Measurements from ENCODE around the gene GUCY1A2. TPM values are rescaled to one million over a fixed set of nuclear protein-coding genes. Genes with fewer than 3 reads are reported as not detected.

The GUCY1A2 gene
- total RNA-seq, 1 experiment from 2014 or later: not detected

DNA sequence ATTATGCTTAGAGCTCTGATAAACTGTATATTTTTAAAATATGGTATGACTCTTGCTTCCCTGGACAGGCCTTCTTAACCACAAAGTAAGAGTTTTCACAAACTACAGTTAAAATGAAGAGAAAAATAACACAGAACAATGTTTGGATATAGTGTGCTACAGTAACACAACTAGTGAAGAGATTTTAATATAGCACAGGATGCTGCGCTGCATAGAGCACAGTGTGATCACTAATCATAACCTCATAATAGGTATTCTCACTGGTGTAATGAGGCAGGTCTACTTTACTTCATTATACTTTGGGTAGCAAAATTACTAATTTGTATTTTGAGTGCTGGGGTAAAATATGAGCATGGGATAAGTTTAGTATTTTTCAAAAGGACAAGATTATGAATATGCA lies 256.5 kb downstream of the GUCY1A2 start:
- H3K9ac ChIP-seq (ENCODE audit: low read length): no peak overlapping the region
- H3K27me3 ChIP-seq (ENCODE audit: low read length): peaks cover 47% of the 10 kb centered on the region
- no peak overlapping the region for H3K27ac ChIP-seq (ENCODE audit: low read length)
- H3K36me3 ChIP-seq (ENCODE audit: low read depth, low read length): no peaks in the 10 kb centered on the region
- H3K4me3 ChIP-seq (ENCODE audit: low read length): no peak overlapping the region
- H4K20me1 ChIP-seq (ENCODE audit: low read length): no peaks in the 10 kb centered on the region
- ChIA-PET CTCF (no interaction called here), POLR2A (ENCODE audit: unreplicated experiment) (no interaction called here)
- intact Hi-C loops (cut with micrococcal nuclease): no loop called here
- BruUV-seq (replicated peaks): no TSS peak
- no peaks in the 10 kb centered on the region for H3F3A ChIP-seq (ENCODE audit: low read length, unreplicated experiment)
- no peak for TF ChIP-seq EZH2phosphoT487 (IDR thresholded peaks at IDR 0.05; ENCODE audit: borderline replicate concordance, low read length)
- no peak for TF ChIP-seq EZH2 (IDR thresholded peaks at IDR 0.05; ENCODE audit: low read length, unreplicated experiment)
- TF ChIP-seq, protein P1, sequence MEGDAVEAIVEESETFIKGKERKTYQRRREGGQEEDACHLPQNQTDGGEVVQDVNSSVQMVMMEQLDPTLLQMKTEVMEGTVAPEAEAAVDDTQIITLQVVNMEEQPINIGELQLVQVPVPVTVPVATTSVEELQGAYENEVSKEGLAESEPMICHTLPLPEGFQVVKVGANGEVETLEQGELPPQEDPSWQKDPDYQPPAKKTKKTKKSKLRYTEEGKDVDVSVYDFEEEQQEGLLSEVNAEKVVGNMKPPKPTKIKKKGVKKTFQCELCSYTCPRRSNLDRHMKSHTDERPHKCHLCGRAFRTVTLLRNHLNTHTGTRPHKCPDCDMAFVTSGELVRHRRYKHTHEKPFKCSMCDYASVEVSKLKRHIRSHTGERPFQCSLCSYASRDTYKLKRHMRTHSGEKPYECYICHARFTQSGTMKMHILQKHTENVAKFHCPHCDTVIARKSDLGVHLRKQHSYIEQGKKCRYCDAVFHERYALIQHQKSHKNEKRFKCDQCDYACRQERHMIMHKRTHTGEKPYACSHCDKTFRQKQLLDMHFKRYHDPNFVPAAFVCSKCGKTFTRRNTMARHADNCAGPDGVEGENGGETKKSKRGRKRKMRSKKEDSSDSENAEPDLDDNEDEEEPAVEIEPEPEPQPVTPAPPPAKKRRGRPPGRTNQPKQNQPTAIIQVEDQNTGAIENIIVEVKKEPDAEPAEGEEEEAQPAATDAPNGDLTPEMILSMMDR (conservative IDR thresholded peaks at IDR 0.05; ENCODE audit: low read depth, low read length): no peak
- no peaks in the 10 kb centered on the region for H3K4me1 ChIP-seq (ENCODE audit: insufficient read depth, low read length)
- H3K9me3 ChIP-seq (ENCODE audit: low read length): no peaks in the 10 kb centered on the region
- no peak overlapping the region for H2AFZ ChIP-seq (ENCODE audit: low read length)
- ATAC-seq (no peak), DNase-seq (no peak)
- no peaks in the 10 kb centered on the region for H3K79me2 ChIP-seq (ENCODE audit: low read length)
- H3K4me2 ChIP-seq (ENCODE audit: low read length): no peak overlapping the region
- H3K9me2 ChIP-seq (replicated peaks; ENCODE audit: low read length): no peaks in the 10 kb centered on the region

DNA sequence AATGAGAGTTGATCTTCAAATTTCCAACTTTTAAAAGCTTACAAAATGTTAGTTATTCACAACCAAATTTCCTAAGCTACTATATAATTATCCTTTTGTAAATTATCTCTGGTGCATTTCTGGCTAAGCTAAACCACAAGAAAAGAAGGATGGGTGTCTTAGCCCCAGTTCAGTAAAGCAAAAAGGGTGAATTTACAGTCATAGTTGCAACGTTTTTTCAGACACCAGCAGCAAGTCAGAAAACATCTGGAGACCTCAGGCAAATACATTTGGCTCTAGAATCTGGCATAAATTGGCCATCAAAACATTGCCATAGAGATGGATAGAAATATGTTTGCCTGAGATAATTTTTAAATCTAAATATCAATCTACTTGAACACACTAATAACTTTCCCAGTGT lies 257.0 kb downstream of the GUCY1A2 start:
- ATAC-seq: no peak
- intact Hi-C loops (cut with micrococcal nuclease): no loop called here
- H3K4me2 ChIP-seq (ENCODE audit: low read length): no peak overlapping the region
- BruUV-seq (replicated peaks): no TSS peak
- no peaks in the 10 kb centered on the region for H3F3A ChIP-seq (ENCODE audit: low read length, unreplicated experiment)
- H3K4me3 ChIP-seq (ENCODE audit: low read length): no peak overlapping the region
- H3K9ac ChIP-seq (ENCODE audit: low read length): no peak overlapping the region
- H3K36me3 ChIP-seq (ENCODE audit: low read depth, low read length): no peaks in the 10 kb centered on the region
- H3K4me1 ChIP-seq (ENCODE audit: insufficient read depth, low read length): no peaks in the 10 kb centered on the region
- H3K27ac ChIP-seq (ENCODE audit: low read length): no peak overlapping the region
- no peaks in the 10 kb centered on the region for H4K20me1 ChIP-seq (ENCODE audit: low read length)
- peaks cover 47% of the 10 kb centered on the region for H3K27me3 ChIP-seq (ENCODE audit: low read length)
- DNase-seq: no peak
- ChIA-PET POLR2A (ENCODE audit: unreplicated experiment) (no interaction called here), CTCF (no interaction called here)
- H3K9me2 ChIP-seq (replicated peaks; ENCODE audit: low read length): no peaks in the 10 kb centered on the region
- no peak overlapping the region for H2AFZ ChIP-seq (ENCODE audit: low read length)
- TF ChIP-seq EZH2phosphoT487 (IDR thresholded peaks at IDR 0.05; ENCODE audit: borderline replicate concordance, low read length) (no peak), EZH2 (IDR thresholded peaks at IDR 0.05; ENCODE audit: low read length, unreplicated experiment) (no peak)
- TF ChIP-seq, protein P1 (conservative IDR thresholded peaks at IDR 0.05; ENCODE audit: low read depth, low read length): no peak
- H3K79me2 ChIP-seq (ENCODE audit: low read length): no peaks in the 10 kb centered on the region
- H3K9me3 ChIP-seq (ENCODE audit: low read length): no peaks in the 10 kb centered on the region

DNA sequence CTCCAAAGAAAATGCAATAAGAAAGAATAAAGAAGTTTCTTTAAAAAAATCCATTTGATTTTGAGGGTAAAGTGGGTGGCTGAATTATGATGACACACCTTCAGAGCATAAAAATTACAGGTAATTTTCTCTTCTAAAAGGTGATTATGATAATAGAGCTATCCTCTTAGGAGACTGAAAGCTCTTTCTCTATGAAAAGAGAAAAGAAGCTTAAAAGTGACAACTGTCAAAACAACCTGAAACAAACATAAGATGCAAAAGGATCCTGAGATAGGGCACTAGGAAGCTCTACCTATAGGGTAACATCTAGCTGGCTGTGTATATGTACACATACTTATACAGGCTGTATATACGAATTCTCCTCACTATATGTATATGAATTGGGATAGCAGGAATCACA lies 270.2 kb downstream of the GUCY1A2 start:
- Histone ChIP-seq H3F3A (ENCODE audit: low read length, unreplicated experiment) (no peaks in the 10 kb centered on the region), H3K36me3 (ENCODE audit: low read depth, low read length) (no peaks in the 10 kb centered on the region), H3K27me3 (ENCODE audit: low read length) (peaks cover 39% of the 10 kb centered on the region), H3K4me1 (ENCODE audit: insufficient read depth, low read length) (no peaks in the 10 kb centered on the region), H3K79me2 (ENCODE audit: low read length) (no peaks in the 10 kb centered on the region), H3K4me3 (ENCODE audit: low read length) (no peak overlapping the region), H3K9ac (ENCODE audit: low read length) (no peak overlapping the region), H4K20me1 (ENCODE audit: low read length) (no peaks in the 10 kb centered on the region), H3K4me2 (ENCODE audit: low read length) (no peak overlapping the region), H3K9me3 (ENCODE audit: low read length) (no peaks in the 10 kb centered on the region), H2AFZ (ENCODE audit: low read length) (no peak overlapping the region), H3K9me2 (replicated peaks; ENCODE audit: low read length) (no peaks in the 10 kb centered on the region), H3K27ac (ENCODE audit: low read length) (no peak overlapping the region)
- intact Hi-C loops (cut with micrococcal nuclease): no loop called here
- ATAC-seq (no peak), DNase-seq (no peak)
- BruUV-seq (replicated peaks): no TSS peak
- TF ChIP-seq, protein P1 (conservative IDR thresholded peaks at IDR 0.05; ENCODE audit: low read depth, low read length): no peak
- TF ChIP-seq EZH2 (IDR thresholded peaks at IDR 0.05; ENCODE audit: low read length, unreplicated experiment) (no peak), EZH2phosphoT487 (IDR thresholded peaks at IDR 0.05; ENCODE audit: borderline replicate concordance, low read length) (no peak)
- CTCF ChIA-PET: no interaction called here
- POLR2A ChIA-PET (ENCODE audit: unreplicated experiment): no interaction called here
